Esophagus (tissue), 2 donors: ENCODE results near the gene HDDC2. TPM values are rescaled to one million over a fixed set of nuclear protein-coding genes. Genes with fewer than 3 reads are reported as not detected.

ENCODE experiments used
- H3K27ac ChIP-seq, 2 donors: one replicate each; pipeline ENCODE4 v1.5.1; 2013; ENCODE audit warnings: low read depth in 2 of 2, mild to moderate bottlenecking in 2 of 2, inconsistent platforms in 1 of 2, low read length in 1 of 2, moderate library complexity in 1 of 2
- H3K27me3 ChIP-seq, 2 donors: one replicate each; pipeline ENCODE4 v1.6.1; 2013; ENCODE audit warnings: low read length in 2 of 2, control low read depth in 1 of 2, mild to moderate bottlenecking in 1 of 2; ENCODE audit not compliant: insufficient read depth in 2 of 2, control insufficient read depth in 1 of 2
- H3K36me3 ChIP-seq, 2 donors: one replicate each; pipeline ENCODE4 v1.6.1; 2013; ENCODE audit warnings: low read length in 1 of 2; ENCODE audit not compliant: control insufficient read depth in 2 of 2, insufficient read depth in 2 of 2
- H3K4me1 ChIP-seq, 2 donors: one replicate each; pipeline ENCODE4 v1.6.1; 2013; ENCODE audit warnings: low read length in 1 of 2; ENCODE audit not compliant: control insufficient read depth in 2 of 2, insufficient read depth in 2 of 2
- H3K4me3 ChIP-seq, 2 donors: one replicate each; pipeline ENCODE4 v1.5.1; 2013; ENCODE audit warnings: low read length in 2 of 2, mild to moderate bottlenecking in 2 of 2, low read depth in 1 of 2, moderate library complexity in 1 of 2
- H3K9me3 ChIP-seq, 2 donors: one replicate each; pipeline ENCODE4 v1.6.1; 2013; ENCODE audit warnings: mild to moderate bottlenecking in 2 of 2, low read depth in 1 of 2, low read length in 1 of 2, moderate library complexity in 1 of 2; ENCODE audit not compliant: control insufficient read depth in 2 of 2, insufficient read depth in 1 of 2
- WGBS, 2 donors: extraction: QIAGEN DNeasy Blood & Tissue Kit; methylation state at CpG; one replicate each; pipeline ENCODE4 v1.1.7; 2013; 5-methylcytosine and 5-hydroxymethylcytosine counted together
- polyA plus RNA-seq, 2 donors: library from polyadenylated mRNA; stranded (reverse); fragments of 200-250 nt; gene quantifications; one replicate each; pipeline ENCODE4 v1.2.3, GENCODE V29; 2013
- donor health status: healthy with polysubstance abuse.
- donor health status: Bipolar disorder and iron deficiency.

The HDDC2 gene
- 10 to 100 TPM; 63.5 to 68.9 TPM for polyA plus RNA-seq

DNA sequence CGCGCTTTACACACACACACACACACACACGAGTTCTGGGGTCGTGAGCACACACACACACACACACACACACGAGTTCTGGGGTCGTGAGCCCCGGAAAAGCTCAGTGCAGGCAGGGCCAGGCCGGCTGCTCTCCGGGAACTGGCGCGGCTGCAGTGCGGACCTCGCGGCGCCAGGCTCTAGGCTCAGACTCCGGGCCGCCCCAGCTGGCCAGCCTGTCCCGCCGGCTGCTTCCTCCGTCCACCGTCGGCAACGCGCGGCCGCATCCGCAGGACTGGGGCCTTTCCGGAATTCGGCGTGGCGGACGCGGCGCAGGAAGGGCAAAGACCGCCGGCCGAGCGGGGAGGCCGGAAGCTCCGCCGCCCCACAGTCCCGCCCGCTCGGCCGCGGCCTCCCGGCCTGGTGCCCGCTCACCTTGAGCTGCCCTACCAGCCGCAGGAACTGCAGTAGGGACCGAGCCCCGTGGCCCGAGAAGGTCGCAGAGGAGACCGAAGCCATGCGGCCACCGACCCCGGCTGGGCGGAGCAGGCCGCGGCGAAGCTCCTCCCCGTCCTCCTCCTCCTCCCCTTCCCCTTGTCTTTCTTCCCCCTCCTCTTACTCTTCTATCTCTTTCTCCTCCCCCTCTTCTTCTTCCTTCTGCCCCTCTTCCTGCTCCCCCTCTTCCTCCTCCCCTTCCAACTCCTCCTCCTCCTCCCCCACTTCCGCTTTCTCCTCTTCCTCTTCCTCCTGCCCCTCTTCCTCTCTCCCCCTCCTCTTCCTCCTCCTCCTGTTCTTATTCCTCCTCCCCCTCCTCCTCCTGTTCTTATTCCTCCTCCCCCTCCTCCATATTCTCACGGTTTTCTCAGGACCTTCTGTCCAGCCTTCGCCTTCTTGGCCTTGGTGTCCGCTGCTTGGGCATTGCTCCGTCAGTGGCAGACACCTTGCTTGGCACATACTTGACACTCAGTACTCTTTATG, at the start of gene HDDC2:
HDDC2 (minus strand) TSS at position 533 of the 957 bp plus-strand sequence; CDS start at position 498, 35 bp downstream.
- peaks cover 3 to 7% of the 10 kb centered on the region in 2 donors for H3K36me3 ChIP-seq
- peak within 1 kb of the TSS; percentile 94 to 96 for H3K27ac ChIP-seq
- H3K4me3 ChIP-seq = peak within 1 kb of the TSS; percentile 77 to 93
- H3K9me3 ChIP-seq = no peaks in the 10 kb centered on the region
- WGBS, 2 donors = 4 to 5% methylated on average over 52 to 67 of the region's 67 CpGs
- no peaks in the 10 kb centered on the region for H3K4me1 ChIP-seq
- no peaks in the 10 kb centered on the region for H3K27me3 ChIP-seq

DNA sequence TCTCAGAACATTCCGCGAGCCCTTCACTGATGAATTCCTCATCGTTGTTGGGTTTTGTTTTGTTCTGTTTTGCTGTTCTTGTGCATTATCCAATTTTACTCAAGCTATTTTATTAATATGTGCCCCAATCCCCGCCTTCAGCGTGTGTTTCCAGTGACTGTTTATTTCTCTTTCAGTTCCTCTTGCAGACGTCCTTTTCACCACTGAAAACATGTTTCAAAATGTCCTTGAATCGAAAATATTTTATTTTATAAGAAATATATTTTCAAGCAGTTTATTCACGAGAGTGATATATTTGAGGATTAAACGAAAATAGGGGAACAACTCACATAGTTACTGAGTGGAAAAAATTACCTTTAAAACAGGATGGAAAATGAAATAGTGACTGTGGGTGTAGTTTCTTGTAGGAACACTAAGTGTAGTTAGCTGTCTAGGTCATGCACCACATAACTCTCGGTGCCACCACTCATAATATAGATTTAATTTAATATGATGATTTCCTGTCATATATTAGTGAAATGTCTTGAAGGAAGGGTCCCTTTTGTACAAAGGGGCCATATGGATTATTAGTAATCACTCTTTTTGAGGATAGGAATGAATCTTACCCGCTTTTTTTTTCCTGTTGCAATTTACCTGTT, 45.3 kb upstream of the HDDC2 start:
- H3K36me3 ChIP-seq = no peaks in the 10 kb centered on the region
- no peaks in the 10 kb centered on the region for H3K4me1 ChIP-seq
- no peak overlapping the region for H3K4me3 ChIP-seq
- H3K27ac ChIP-seq = no peak overlapping the region
- H3K27me3 ChIP-seq = no peaks in the 10 kb centered on the region
- no peaks in the 10 kb centered on the region for H3K9me3 ChIP-seq
- WGBS, 2 donors = 76 to 77% methylated on average over 11 of the region's 11 CpGs

DNA sequence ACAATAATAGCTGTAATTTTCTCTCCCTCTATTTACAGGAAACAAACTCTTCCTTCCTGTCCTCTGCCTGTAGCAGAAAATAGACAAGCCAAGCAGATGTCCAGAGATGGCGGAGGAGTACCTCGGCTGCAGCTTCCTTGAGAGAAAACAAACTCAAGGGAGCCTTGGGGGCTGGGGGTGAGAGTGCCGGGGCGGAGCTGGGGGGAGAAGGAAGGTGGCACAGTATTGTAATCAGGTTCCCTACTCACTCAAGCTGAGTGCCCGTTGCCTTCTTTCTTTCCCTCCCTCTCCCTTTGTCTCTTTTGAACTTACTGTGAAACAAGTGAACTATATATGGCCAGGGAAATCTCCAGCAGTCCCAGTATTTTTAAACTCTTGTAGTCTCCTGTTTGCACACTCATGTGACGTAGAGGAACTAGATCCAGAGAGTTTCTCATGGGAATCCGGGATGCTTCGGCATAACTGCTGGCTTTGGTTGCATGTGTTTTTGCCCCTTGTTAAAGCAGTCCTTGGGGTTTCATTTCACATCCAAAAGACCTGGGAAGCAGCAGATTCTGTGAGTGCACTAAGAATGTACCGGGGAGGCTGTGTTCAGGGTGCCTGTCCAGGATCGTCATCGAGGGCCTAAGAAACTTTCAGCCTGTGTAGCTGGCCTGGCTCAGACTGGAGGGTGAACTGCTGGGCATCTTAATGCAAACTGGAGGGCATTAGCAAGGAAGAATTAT, 44.6 kb upstream of the HDDC2 start:
- no peak overlapping the region for H3K27ac ChIP-seq
- H3K4me1 ChIP-seq = no peaks in the 10 kb centered on the region
- H3K27me3 ChIP-seq = no peaks in the 10 kb centered on the region
- no peaks in the 10 kb centered on the region for H3K9me3 ChIP-seq
- no peaks in the 10 kb centered on the region for H3K36me3 ChIP-seq
- WGBS, 2 donors = 52 to 54% methylated on average over 11 of the region's 11 CpGs
- no peak overlapping the region for H3K4me3 ChIP-seq

GRCh38 chr6:125341460-125341859, 39.7 kb upstream of the HDDC2 start:
- Histone ChIP-seq H3K27ac (no peak overlapping the region), H3K4me1 (no peaks in the 10 kb centered on the region), H3K9me3 (no peaks in the 10 kb centered on the region), H3K27me3 (no peaks in the 10 kb centered on the region), H3K4me3 (no peak overlapping the region), H3K36me3 (no peaks in the 10 kb centered on the region)
- 64 to 72% methylated on average over 2 of the region's 2 CpGs for WGBS, 2 donors

GRCh38 chr6:125340991-125341390, 39.2 kb upstream of the HDDC2 start:
- H3K4me3 ChIP-seq = no peak overlapping the region
- H3K27ac ChIP-seq = no peak overlapping the region
- H3K9me3 ChIP-seq = no peaks in the 10 kb centered on the region
- WGBS, 2 donors = 89 to 93% methylated on average over 2 of the region's 2 CpGs
- H3K27me3 ChIP-seq = no peaks in the 10 kb centered on the region
- no peaks in the 10 kb centered on the region for H3K36me3 ChIP-seq
- no peaks in the 10 kb centered on the region for H3K4me1 ChIP-seq

- Histone ChIP-seq H3K27ac (no peak overlapping the region), H3K9me3 (no peaks in the 10 kb centered on the region), H3K4me3 (no peak overlapping the region), H3K36me3 (no peaks in the 10 kb centered on the region), H3K4me1 (no peaks in the 10 kb centered on the region), H3K27me3 (no peaks in the 10 kb centered on the region)
- WGBS, 2 donors = 81 to 82% methylated on average over 3 of the region's 3 CpGs
These were observed 38.5 kb upstream of the HDDC2 start for GRCh38 chr6:125340175-125340835.

DNA sequence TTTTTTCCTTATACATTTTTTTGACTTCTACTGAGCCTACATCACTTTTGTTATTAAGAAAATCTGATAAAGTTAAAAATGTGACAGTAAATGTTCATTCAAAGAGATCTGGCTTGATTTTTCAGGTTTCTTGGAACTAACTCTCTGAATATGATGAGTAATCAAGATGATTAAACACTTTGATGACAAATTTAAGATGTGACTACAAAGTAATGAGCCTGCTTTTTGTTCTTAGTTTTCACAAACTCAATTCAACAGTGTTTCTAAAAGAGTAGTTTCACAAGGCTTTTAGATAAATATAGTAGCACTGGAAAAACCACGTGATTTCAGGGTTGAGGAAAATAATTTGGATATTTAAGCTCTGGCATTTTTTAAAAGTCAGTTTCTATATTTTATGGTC, 37.9 kb upstream of the HDDC2 start:
- 30 to 36% methylated on average over 1 of the region's 1 CpG for WGBS, 2 donors
- Histone ChIP-seq H3K27me3 (no peaks in the 10 kb centered on the region), H3K9me3 (no peaks in the 10 kb centered on the region), H3K36me3 (no peaks in the 10 kb centered on the region), H3K27ac (no peak overlapping the region), H3K4me1 (no peaks in the 10 kb centered on the region), H3K4me3 (no peak overlapping the region)

DNA sequence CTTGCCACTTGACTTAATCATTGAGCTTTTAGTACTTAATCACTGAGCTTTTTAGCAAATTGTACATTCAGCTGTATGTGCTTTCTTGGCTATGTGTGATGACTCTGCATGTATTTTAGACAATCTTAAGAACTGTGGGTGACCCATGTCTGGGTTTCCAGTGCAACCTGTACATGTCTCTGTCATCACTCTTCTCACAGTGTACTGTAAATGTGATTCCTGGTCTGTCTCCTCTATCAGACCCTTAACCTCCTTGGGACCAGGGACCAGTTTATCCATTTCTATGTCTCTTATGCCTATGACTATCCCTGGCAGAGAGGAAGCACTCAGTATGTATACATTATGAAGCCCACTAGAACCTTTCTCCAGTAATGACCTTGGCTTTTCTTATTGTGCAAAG, 36.6 kb upstream of the HDDC2 start:
- Histone ChIP-seq H3K4me3 (no peak overlapping the region), H3K27ac (no peak overlapping the region), H3K27me3 (no peaks in the 10 kb centered on the region), H3K9me3 (no peaks in the 10 kb centered on the region), H3K36me3 (no peaks in the 10 kb centered on the region), H3K4me1 (no peaks in the 10 kb centered on the region)

DNA sequence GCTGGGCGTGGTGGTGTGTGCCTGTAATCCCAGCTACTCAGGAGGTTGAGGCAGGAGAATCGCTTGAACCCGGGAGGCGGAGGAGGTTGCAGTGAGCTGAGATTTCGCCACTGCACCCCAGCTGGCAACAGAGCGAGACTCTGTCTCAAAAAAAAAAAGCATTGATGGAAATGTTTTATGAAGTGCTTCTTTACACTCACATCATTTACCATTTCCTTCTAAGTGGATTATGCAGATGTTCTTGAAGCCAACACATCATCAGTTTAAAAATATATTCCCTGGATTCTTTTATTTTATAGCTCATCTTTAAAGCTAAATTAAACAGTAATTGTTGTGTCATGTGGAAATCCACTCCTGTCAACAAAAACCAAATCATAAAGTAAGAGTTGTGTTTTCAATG, 35.9 kb upstream of the HDDC2 start:
- Histone ChIP-seq H3K27me3 (no peaks in the 10 kb centered on the region), H3K4me1 (no peaks in the 10 kb centered on the region), H3K9me3 (no peaks in the 10 kb centered on the region), H3K36me3 (no peaks in the 10 kb centered on the region), H3K4me3 (no peak overlapping the region), H3K27ac (no peak overlapping the region)
- WGBS, 2 donors = 93 to 95% methylated on average over 6 of the region's 6 CpGs
